HEK293T (cell line): ENCODE results near the gene GMDS.

Experiments
- BHLHE40 ChIP-seq: fragments of 450-650 bp; IDR thresholded peaks from 2 replicates; pipeline ENCODE4 v1.6.1; 2016; ENCODE audit warnings: mild to moderate bottlenecking, moderate library complexity, borderline replicate concordance
- ELF4 ChIP-seq: fragments of 450-650 bp; IDR thresholded peaks from 2 replicates; pipeline ENCODE4 v1.6.1; 2017; ENCODE audit warnings: antibody characterized with exemption
- HDGF ChIP-seq: fragments of 450-650 bp; IDR thresholded peaks from 2 replicates; pipeline ENCODE4 v1.6.1; 2017; ENCODE audit warnings: antibody characterized with exemption, borderline replicate concordance
- PKNOX1 ChIP-seq: fragments of 450-650 bp; IDR thresholded peaks from 2 replicates; pipeline ENCODE4 v1.6.1; 2016

- TF ChIP-seq PKNOX1: no peak
- no peak for TF ChIP-seq ELF4
- TF ChIP-seq BHLHE40: no peak
- TF ChIP-seq HDGF: no peak
These were observed 20.8 kb upstream of the GMDS start for GRCh38 chr6:2266031-2266795.
